Cardiac fibroblast (primary cell): ENCODE results near the gene MX2.

Experiments used
- DNase-seq, 2 donors: peaks; one replicate each; pipeline versions ENCODE4 v3.0.0 to v3.0.0-alpha.2; 2010; ENCODE audit warnings: low read depth in 2 of 2
- H3K4me3 ChIP-seq, 2 donors: replicated peaks in 1 of 2; 1 replicate in 1 of 2; 2 replicates in 1 of 2; pipeline ENCODE4 v1.5.1; 2011; ENCODE audit warnings: low read depth in 2 of 2, low read length in 2 of 2, mild to moderate bottlenecking in 2 of 2, moderate library complexity in 1 of 2
- CTCF ChIP-seq: IDR thresholded peaks from one replicate; pipeline ENCODE4 v1.5.1; 2011; ENCODE audit warnings: low read depth, mild to moderate bottlenecking, low read length, inconsistent platforms

Gene MX2

GRCh38 chr21:41374867-41375533 is 13.2 kb downstream of the MX2 start:
- TF ChIP-seq CTCF, result no peak
- no peak overlapping the region for H3K4me3 ChIP-seq
- no peak for DNase-seq

GRCh38 chr21:41375875-41376274 is 14.0 kb downstream of the MX2 start:
- DNase-seq, result no peak
- no peak overlapping the region for H3K4me3 ChIP-seq
- no peak for TF ChIP-seq CTCF

GRCh38 chr21:41377715-41378114 is 15.9 kb downstream of the MX2 start:
- TF ChIP-seq CTCF, result no peak
- no peak for DNase-seq
- no peak overlapping the region for H3K4me3 ChIP-seq

- H3K4me3 ChIP-seq, result no peak overlapping the region
- TF ChIP-seq CTCF, result no peak
These were observed 17.0 kb downstream of the MX2 start for GRCh38 chr21:41378849-41379248.

GRCh38 chr21:41379901-41380300 is 18.1 kb downstream of the MX2 start:
- no peak for DNase-seq
- H3K4me3 ChIP-seq, result no peak overlapping the region
- no peak for TF ChIP-seq CTCF

More at GRCh38 chr21:41378849-41379248, 17.0 kb downstream of the MX2 start:
- no peak for DNase-seq

GRCh38 chr21:41381731-41382130 is 19.9 kb downstream of the MX2 start:
- H3K4me3 ChIP-seq, result no peak overlapping the region
- TF ChIP-seq CTCF, result no peak
- DNase-seq, result no peak
